Thyroid gland (tissue), 4 donors: Measurements from ENCODE around the gene TOLLIP.

Source experiments
- CTCF ChIP-seq, 6 experiments: fragments of 200-600 bp in 3 of 6; fragments of 450-650 bp in 3 of 6; sonication (generic) in 3 of 6; IDR thresholded peaks; one replicate each; pipeline ENCODE4 v1.5.1; 2016 to 2019; ENCODE audit warnings: antibody characterized with exemption in 6 of 6, mild to moderate bottlenecking in 2 of 6, inconsistent platforms in 1 of 6, moderate library complexity in 1 of 6
- POLR2A ChIP-seq, 2 donors: fragments of 450-650 bp; IDR thresholded peaks; one replicate each; pipeline ENCODE4 v1.6.1; 2017; ENCODE audit warnings: antibody characterized with exemption in 2 of 2, mild to moderate bottlenecking in 2 of 2, moderate library complexity in 1 of 2

- no peak for TF ChIP-seq CTCF (IDR thresholded peaks at IDR 0.05)
- no peak for TF ChIP-seq POLR2A (IDR thresholded peaks at IDR 0.05)
Measured at GRCh38 chr11:1228921-1229451, 80.4 kb downstream of the TOLLIP start.
